ENCODE data around the gene FNIP2.
A peak's percentile ranks its signal among the peaks of the same experiment; 100 is the strongest.
"Not testable (repeated sequence)": the region's sequence is repeated elsewhere in the genome, so short reads cannot be mapped to it uniquely, and the experiment has no call there.

FNIP2 gene

GRCh38 chr4:158929939-158930638 is 161.3 kb downstream of the FNIP2 start:
- no peak for DNase-seq

DNA sequence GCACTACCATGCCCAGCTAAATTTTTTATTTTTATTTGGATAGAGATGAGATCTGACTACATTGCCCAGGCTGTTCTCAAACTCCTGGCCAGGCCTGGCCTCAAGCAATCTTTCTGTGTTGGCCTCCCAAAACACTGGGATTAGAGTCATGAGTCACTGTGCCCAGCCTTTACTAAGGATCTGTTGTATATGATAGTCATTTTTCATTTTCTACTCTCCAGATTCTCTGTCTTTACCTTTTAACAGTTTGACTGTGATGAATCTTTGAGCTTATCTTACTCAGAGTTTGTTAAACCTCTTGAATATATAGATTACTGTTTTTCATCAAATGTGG is 161.8 kb downstream of the FNIP2 start:
- DNase-seq = no peak

- no peak for DNase-seq
Observed at GRCh38 chr4:158933236-158933635, 164.4 kb downstream of the FNIP2 start.

- no peak for DNase-seq
Observed at GRCh38 chr4:158934996-158935669, 166.3 kb downstream of the FNIP2 start.

DNA sequence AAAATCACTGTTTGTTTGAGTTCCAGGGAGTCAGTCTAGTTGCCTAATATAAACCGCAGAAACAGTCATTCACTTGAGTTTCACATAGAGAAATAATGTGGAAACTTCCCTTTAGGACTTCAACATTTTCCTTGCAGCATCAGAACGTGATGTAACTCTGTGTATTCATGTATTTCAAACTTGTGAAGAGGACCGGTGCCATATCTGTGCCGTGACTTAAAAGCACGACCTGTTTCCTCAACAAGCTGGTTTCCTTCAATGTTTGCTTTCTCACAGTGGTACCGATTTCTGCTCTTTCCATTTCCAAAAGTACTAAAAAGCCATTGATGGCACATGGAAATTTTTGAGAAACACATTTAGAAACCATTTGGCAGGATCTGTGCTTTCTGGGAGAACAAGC is 167.4 kb downstream of the FNIP2 start:
- no peak for DNase-seq

DNA sequence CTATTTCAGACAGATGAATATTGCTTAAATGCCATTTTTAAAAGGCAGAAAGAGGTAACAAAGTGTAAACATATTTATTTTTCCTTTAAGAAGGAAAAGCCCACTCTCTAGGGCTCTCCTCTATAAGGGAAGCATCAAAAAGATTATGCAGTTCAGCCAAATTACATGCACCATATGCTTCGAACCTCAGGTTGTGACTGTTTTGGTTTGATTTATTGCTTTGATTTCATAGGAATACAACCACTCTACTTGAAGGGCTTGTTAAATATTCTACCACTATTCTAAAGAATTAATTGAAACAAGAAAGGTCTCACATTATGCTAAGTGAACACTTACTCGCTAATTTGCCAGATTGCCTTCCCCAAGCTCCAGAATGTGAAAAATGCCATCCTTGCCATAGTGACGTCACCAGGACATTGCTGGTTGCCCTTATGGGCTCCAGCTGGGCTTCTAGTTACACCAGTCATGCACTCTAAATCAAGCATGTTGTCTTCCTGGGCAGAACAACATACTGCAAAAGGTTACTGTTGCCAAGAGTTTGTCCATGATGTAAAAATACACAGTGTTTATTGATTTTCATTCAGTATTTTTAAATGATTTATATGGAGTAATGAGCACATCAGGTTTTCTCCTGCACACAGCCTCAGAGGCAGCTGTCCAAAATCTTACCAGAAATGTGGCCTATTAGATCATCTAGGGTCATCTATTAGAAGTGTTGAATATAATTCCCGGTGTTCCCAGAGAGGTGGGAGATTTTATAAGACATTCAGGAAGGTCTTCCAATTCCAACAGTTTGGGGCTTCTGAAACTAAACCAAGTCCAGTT is 169.6 kb downstream of the FNIP2 start:
- peak; percentile 32 for DNase-seq

GRCh38 chr4:158940271-158940670 is 171.4 kb downstream of the FNIP2 start:
- DNase-seq = no peak

GRCh38 chr4:158941321-158941720 is 172.5 kb downstream of the FNIP2 start:
- DNase-seq = no peak

GRCh38 chr4:158941895-158942294 is 173.1 kb downstream of the FNIP2 start:
- no peak for DNase-seq

GRCh38 chr4:158945529-158946108 is 176.8 kb downstream of the FNIP2 start:
- DNase-seq = no peak

DNA sequence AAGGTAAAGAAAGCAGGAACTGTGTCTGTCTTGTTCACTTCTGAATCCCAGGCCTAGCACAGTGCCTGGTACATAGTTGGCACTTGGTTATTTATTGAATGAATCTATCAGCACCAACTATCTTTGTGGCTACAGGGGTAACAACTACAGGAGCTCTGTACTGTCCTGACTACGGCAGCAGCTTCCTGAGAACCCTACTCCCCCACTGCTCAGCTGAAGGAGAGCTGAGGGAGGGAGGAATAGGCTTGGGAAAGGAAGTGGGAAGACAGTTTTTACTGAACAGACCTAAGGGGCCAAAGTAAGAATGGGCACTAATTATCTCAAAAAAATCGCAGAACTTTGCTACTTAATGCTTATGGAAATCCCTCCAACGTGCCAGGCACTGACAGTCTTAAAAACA is 178.0 kb downstream of the FNIP2 start:
- DNase-seq = no peak

- DNase-seq = no peak
Observed at GRCh38 chr4:158948071-158948470, 179.2 kb downstream of the FNIP2 start.

GRCh38 chr4:158949099-158949498 is 180.3 kb downstream of the FNIP2 start:
- DNase-seq = no peak

DNA sequence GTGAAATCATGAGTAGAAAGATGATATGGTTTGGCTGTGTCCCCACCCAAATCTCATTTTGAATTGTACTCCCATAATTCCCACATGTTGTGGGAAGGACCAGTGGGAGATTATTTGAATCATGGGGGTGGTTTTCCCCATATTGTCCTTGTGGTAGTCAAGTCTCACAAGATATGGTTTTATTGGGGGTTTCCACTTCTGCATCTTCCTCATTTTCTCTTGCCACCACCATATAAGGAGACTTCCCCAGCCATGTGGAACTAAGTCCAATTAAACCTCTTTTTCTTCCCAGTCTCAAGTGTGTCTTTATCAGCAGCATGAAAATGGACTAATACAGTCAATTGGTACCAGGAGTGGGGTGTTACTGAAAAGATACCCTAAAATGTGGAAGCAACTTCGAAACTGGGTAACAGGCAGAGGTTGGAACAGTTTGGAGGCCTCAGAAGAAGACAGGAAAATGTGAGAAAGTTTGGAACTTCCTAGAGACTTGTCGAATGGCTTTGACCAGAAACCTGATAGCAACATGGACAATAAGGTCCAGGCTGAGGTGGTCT is 183.5 kb downstream of the FNIP2 start:
- DNase-seq = not testable (repeated sequence)

DNA sequence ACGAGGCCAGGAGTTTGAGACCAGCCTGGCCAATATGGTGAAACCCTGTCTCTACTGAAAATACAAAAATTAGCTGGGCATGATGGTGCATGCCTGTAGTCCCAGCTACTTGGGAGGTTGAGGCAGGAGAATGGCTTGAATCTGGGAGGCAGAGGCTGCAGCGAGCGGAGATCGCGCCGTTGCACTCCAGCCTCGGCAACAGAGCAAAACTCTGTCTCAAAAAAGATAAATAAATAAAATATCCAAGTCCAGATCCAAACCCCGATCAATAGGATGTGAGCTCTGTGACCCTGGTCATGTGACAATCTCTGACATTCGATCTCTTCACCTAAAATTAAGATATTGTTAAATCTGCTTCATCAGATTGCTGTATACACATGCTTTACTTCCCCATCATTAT is 187.5 kb downstream of the FNIP2 start:
- DNase-seq = not testable (repeated sequence)

GRCh38 chr4:158956918-158957317 is 188.1 kb downstream of the FNIP2 start:
- DNase-seq = not testable (repeated sequence)
